CD14-positive monocyte (primary cell): ENCODE measurements around the gene NLN. TPM values are rescaled to one million over a fixed set of nuclear protein-coding genes. Genes with fewer than 3 reads are reported as not detected.
A peak's percentile ranks its signal among the peaks of the same experiment; 100 is the strongest.

ENCODE experiments used
- DNase-seq, 3 donors: peaks; one replicate each; pipeline ENCODE4 v3.0.0-alpha.2; 2011 to 2022
- H2AFZ ChIP-seq: 2 replicates; pipeline ENCODE4 v1.6.0; 2012; ENCODE audit warnings: mild to moderate bottlenecking, low read depth, low read length, inconsistent platforms; ENCODE audit not compliant: insufficient read depth, poor library complexity, severe bottlenecking
- H3K27ac ChIP-seq, 2 donors: 1 replicate in 1 of 2; 2 replicates in 1 of 2; pipeline ENCODE4 v1.5.1; 2012 to 2013; ENCODE audit warnings: low read length in 2 of 2, control low read depth in 1 of 2, inconsistent platforms in 1 of 2, low read depth in 1 of 2, mild to moderate bottlenecking in 1 of 2
- H3K27me3 ChIP-seq, 2 donors: one replicate each; pipeline versions ENCODE4 v1.6.0 to v1.6.1; 2011 to 2013; ENCODE audit warnings: low read length in 2 of 2; ENCODE audit not compliant: control insufficient read depth in 2 of 2, insufficient read depth in 2 of 2
- H3K36me3 ChIP-seq, 2 donors: replicated peaks in 1 of 2; 1 replicate in 1 of 2; 2 replicates in 1 of 2; pipeline versions ENCODE4 v1.5.1 to v1.6.1; 2012 to 2013; ENCODE audit warnings: low read length in 2 of 2, control low read depth in 1 of 2, inconsistent platforms in 1 of 2, mild to moderate bottlenecking in 1 of 2; ENCODE audit not compliant: insufficient read depth in 2 of 2, control insufficient read depth in 1 of 2
- H3K4me1 ChIP-seq, 2 donors: 1 replicate in 1 of 2; 2 replicates in 1 of 2; pipeline versions ENCODE4 v1.5.1 to v1.6.1; 2012 to 2013; ENCODE audit warnings: low read length in 2 of 2, control low read depth in 1 of 2, inconsistent platforms in 1 of 2, mild to moderate bottlenecking in 1 of 2, moderate library complexity in 1 of 2; ENCODE audit not compliant: insufficient read depth in 2 of 2, control insufficient read depth in 1 of 2
- H3K4me2 ChIP-seq: replicated peaks from 2 replicates; pipeline ENCODE3; 2012; ENCODE audit warnings: low read length, moderate library complexity, mild to moderate bottlenecking; ENCODE audit not compliant: poor library complexity, severe bottlenecking; ENCODE audit errors: extremely low read depth
- H3K4me3 ChIP-seq, 3 experiments: fragments of 200-600 bp in 1 of 3; sonication (generic) in 1 of 3; replicated peaks in 1 of 3; 1 replicate in 2 of 3; 2 replicates in 1 of 3; pipeline ENCODE4 v1.5.1; 2011 to 2013; ENCODE audit warnings: low read length in 3 of 3, mild to moderate bottlenecking in 3 of 3, control low read depth in 2 of 3, low read depth in 2 of 3, inconsistent platforms in 1 of 3, moderate library complexity in 1 of 3
- H3K79me2 ChIP-seq: 2 replicates; pipeline ENCODE4 v1.6.0; 2012; ENCODE audit warnings: mild to moderate bottlenecking, control low read depth, inconsistent platforms, low read length, moderate library complexity; ENCODE audit not compliant: insufficient read depth
- H3K9ac ChIP-seq: 2 replicates; pipeline ENCODE4 v1.6.0; 2017; ENCODE audit warnings: low read length, mild to moderate bottlenecking; ENCODE audit not compliant: insufficient read depth, poor library complexity, severe bottlenecking
- H3K9me3 ChIP-seq, 2 donors: replicated peaks in 1 of 2; 1 replicate in 1 of 2; 2 replicates in 1 of 2; pipeline versions ENCODE4 v1.5.1 to v1.6.1; 2012 to 2013; ENCODE audit warnings: low read length in 2 of 2, control low read depth in 1 of 2; ENCODE audit not compliant: control insufficient read depth in 1 of 2, insufficient read depth in 1 of 2
- H4K20me1 ChIP-seq: 2 replicates; pipeline ENCODE4 v1.6.0; 2012; ENCODE audit warnings: mild to moderate bottlenecking, low read length, control low read depth, moderate library complexity; ENCODE audit not compliant: insufficient read depth
- H3K27ac Mint-ChIP-seq, 7 donors: one replicate each; pipeline ENCODE4 v1.8.0; 2020; ENCODE audit warnings: mild to moderate bottlenecking in 7 of 7, mixed read lengths in 7 of 7, moderate library complexity in 6 of 7, inconsistent platforms in 2 of 7
- H3K27me3 Mint-ChIP-seq, 3 donors: one replicate each; pipeline ENCODE4 v1.8.0; 2021 to 2022; ENCODE audit warnings: low read depth in 3 of 3, mild to moderate bottlenecking in 3 of 3, mixed read lengths in 3 of 3, moderate library complexity in 3 of 3, inconsistent platforms in 1 of 3
- H3K36me3 Mint-ChIP-seq, 2 donors: one replicate each; pipeline ENCODE4 v1.8.0; 2020; ENCODE audit warnings: mixed read lengths in 2 of 2, inconsistent platforms in 1 of 2, mild to moderate bottlenecking in 1 of 2
- H3K4me1 Mint-ChIP-seq: one replicate; pipeline ENCODE4 v1.8.0; 2020; ENCODE audit warnings: mild to moderate bottlenecking, mixed read lengths
- H3K4me3 Mint-ChIP-seq, 2 donors: one replicate each; pipeline ENCODE4 v1.8.0; 2020; ENCODE audit warnings: mild to moderate bottlenecking in 2 of 2, mixed read lengths in 2 of 2, moderate library complexity in 1 of 2
- H3K9me3 Mint-ChIP-seq, 7 donors: one replicate each; pipeline ENCODE4 v1.8.0; 2020 to 2022; ENCODE audit warnings: mixed read lengths in 7 of 7, mild to moderate bottlenecking in 6 of 7, moderate library complexity in 6 of 7, inconsistent platforms in 2 of 7
- WGBS: methylation state at CpG from one replicate; pipeline ENCODE4 v1.1.5; 2013; ENCODE audit warnings: missing lambda C conversion rate; ENCODE audit not compliant: insufficient coverage; 5-methylcytosine and 5-hydroxymethylcytosine counted together
- intact Hi-C, 2 donors: fragments of 100-400 bp; cut with micrococcal nuclease; formaldehyde crosslinking; loops; one replicate each; pipeline versions ENCODE4 v1.15.0 to v1.15.1; 2023
- polyA plus RNA-seq, 3 donors: library from polyadenylated mRNA; depleted of rRNA in 1 of 3; unstranded in 2 of 3; stranded (reverse) in 1 of 3; fragments of 300-500 nt in 2 of 3; fragments of >200 nt in 1 of 3; fragmentation: Illumina TruSeq in 2 of 3; gene quantifications; 1 replicate in 2 of 3; 2 replicates in 1 of 3; pipeline ENCODE4 v1.2.3, GENCODE V29; 2012 to 2021
- TF ChIP-seq, protein P1 (sequence below): fragments of 200-600 bp; IDR thresholded peaks from one replicate; pipeline ENCODE4 v1.8.0; 2022; ENCODE audit warnings: antibody characterized with exemption, mild to moderate bottlenecking

The NLN gene
- polyA plus RNA-seq, 3 donors, result 8.7 to 39.2 (median 17.7) TPM

DNA sequence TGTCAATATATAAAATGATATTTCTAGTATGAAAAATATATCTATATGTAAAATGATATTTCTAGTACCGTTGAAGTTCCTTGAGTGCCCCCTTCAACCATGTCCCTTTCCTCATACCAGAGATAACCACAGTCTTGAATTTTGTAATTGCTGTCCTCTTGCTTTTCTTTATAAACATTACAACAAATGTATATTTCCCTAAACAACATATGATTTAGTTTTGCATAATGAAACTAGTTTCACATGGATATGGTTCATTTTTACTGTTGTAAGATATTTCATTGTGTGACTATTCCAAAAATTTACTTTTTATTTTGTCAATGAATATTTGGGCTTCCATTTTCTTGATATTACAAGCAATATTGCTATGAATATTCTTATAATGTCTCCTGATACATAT is 14.0 kb downstream of the NLN start:
- no peak overlapping the region for H3K4me3 Mint-ChIP-seq
- WGBS, result no CpG with 5 or more reads among the region's 1 CpG
- intact Hi-C loops, result no loop called here

DNA sequence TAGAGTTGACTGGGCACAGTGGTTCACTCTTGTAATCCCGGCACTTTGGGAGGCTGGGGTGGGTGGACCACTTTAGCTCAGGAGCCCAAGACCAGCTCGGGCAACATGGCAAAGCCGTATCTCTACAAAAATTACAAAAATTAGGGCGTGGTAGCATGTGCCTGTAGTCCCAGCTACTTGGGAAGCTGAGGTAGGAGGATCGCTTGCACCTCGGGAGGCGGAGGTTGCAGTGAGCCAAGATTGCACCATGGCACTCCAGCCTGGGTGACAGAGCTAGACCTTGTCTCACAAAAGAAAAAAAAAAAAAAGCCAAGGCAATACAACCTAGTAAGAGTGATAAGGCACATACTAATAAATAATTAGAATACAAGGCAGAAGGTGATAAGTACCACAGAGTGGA is 15.8 kb downstream of the NLN start:
- Mint-ChIP-seq H3K27me3 (peaks cover 0 to 1% (median 0%) of the 10 kb centered on the region in 3 donors), H3K36me3 (peaks cover 0 to 1% of the 10 kb centered on the region in 2 donors), H3K9me3 (peaks cover 0 to 5% (median 1%) of the 10 kb centered on the region in 7 donors), H3K27ac (no peak overlapping the region), H3K4me1 (peaks cover 40% of the 10 kb centered on the region), H3K4me3 (no peak overlapping the region)
- no peak overlapping the region for H3K4me2 ChIP-seq
- WGBS, result no CpG with 5 or more reads among the region's 7 CpGs
- H4K20me1 ChIP-seq, result peaks cover 2% of the 10 kb centered on the region
- TF ChIP-seq, protein P1, sequence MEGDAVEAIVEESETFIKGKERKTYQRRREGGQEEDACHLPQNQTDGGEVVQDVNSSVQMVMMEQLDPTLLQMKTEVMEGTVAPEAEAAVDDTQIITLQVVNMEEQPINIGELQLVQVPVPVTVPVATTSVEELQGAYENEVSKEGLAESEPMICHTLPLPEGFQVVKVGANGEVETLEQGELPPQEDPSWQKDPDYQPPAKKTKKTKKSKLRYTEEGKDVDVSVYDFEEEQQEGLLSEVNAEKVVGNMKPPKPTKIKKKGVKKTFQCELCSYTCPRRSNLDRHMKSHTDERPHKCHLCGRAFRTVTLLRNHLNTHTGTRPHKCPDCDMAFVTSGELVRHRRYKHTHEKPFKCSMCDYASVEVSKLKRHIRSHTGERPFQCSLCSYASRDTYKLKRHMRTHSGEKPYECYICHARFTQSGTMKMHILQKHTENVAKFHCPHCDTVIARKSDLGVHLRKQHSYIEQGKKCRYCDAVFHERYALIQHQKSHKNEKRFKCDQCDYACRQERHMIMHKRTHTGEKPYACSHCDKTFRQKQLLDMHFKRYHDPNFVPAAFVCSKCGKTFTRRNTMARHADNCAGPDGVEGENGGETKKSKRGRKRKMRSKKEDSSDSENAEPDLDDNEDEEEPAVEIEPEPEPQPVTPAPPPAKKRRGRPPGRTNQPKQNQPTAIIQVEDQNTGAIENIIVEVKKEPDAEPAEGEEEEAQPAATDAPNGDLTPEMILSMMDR, result no peak
- peaks cover 29% of the 10 kb centered on the region in 2 donors for H3K4me1 ChIP-seq
- intact Hi-C loops, result no loop called here
- H3K27ac ChIP-seq, result no peak overlapping the region
- no peak overlapping the region for H3K4me3 ChIP-seq
- DNase-seq, result no peak
- H2AFZ ChIP-seq, result no peak overlapping the region
- no peaks in the 10 kb centered on the region for H3K36me3 ChIP-seq
- no peaks in the 10 kb centered on the region for H3K27me3 ChIP-seq
- peaks cover 68% of the 10 kb centered on the region for H3K79me2 ChIP-seq
- H3K9ac ChIP-seq, result no peak overlapping the region
- H3K9me3 ChIP-seq, result no peaks in the 10 kb centered on the region

More for the DNA sequence above, 14.0 kb downstream of the NLN start:
- no peak overlapping the region for H3K4me2 ChIP-seq
- no peaks in the 10 kb centered on the region for H3K27me3 ChIP-seq
- TF ChIP-seq, protein P1, result no peak
- Mint-ChIP-seq H3K9me3 (peaks cover 0 to 5% (median 2%) of the 10 kb centered on the region in 7 donors), H3K36me3 (peaks cover under 1 to 1% of the 10 kb centered on the region in 2 donors), H3K4me1 (peaks cover 52% of the 10 kb centered on the region), H3K27me3 (peaks cover 0 to 1% (median 0%) of the 10 kb centered on the region in 3 donors), H3K27ac (peak overlapping the region in 1 of 7 donors; percentile 81)
- H3K27ac ChIP-seq, result no peak overlapping the region
- no peaks in the 10 kb centered on the region for H4K20me1 ChIP-seq
- peaks cover 67% of the 10 kb centered on the region for H3K79me2 ChIP-seq
- no peak overlapping the region for H3K4me3 ChIP-seq
- peaks cover 45 to 46% of the 10 kb centered on the region in 2 donors for H3K4me1 ChIP-seq
- H3K9me3 ChIP-seq, result no peaks in the 10 kb centered on the region
- no peak overlapping the region for H3K9ac ChIP-seq
- no peak for DNase-seq
- H2AFZ ChIP-seq, result no peak overlapping the region
- no peaks in the 10 kb centered on the region for H3K36me3 ChIP-seq
